Activated B cell treated with CpG ODN at 0.5 μM for 24 hours (primary cell): ENCODE results near the gene CALN1. TPM values are rescaled to one million over a fixed set of nuclear protein-coding genes. Genes with fewer than 3 reads are reported as not detected.
"Not testable (repeated sequence)": the region's sequence is repeated elsewhere in the genome, so short reads cannot be mapped to it uniquely, and the experiment has no call there.

Experiments
- ATAC-seq: fragments of 200-7000 bp; cut with Tn5 transposase; one replicate; pipeline ENCODE4 v1.10.0; 2021; ENCODE audit warnings: low read depth, mild to moderate bottlenecking, moderate library complexity
- CTCF ChIA-PET: fragments of 350-600 bp; sonication (Branson Sonifier 250); formaldehyde crosslinking; loops from one replicate; lab custom pipeline; 2021; ENCODE audit warnings: antibody characterized with exemption; lab: Charles Lee
- POLR2A ChIA-PET: fragments of 350-600 bp; sonication (Branson Sonifier 250); formaldehyde crosslinking; loops from one replicate; lab custom pipeline; 2021; ENCODE audit warnings: antibody characterized with exemption; lab: Charles Lee
- DNase-seq: peaks from one replicate; pipeline ENCODE4 v3.0.0; 2022
- H3K27ac Mint-ChIP-seq: one replicate; pipeline ENCODE4 v1.8.0; 2020; ENCODE audit warnings: mixed read lengths
- H3K27me3 Mint-ChIP-seq: one replicate; pipeline ENCODE4 v1.8.0; 2021; ENCODE audit warnings: mixed read lengths
- H3K36me3 Mint-ChIP-seq: one replicate; pipeline ENCODE4 v1.8.0; 2021; ENCODE audit warnings: low read depth, mixed read lengths
- H3K4me1 Mint-ChIP-seq: one replicate; pipeline ENCODE4 v1.8.0; 2021; ENCODE audit warnings: mixed read lengths
- H3K4me3 Mint-ChIP-seq: one replicate; pipeline ENCODE4 v1.8.0; 2020; ENCODE audit warnings: mild to moderate bottlenecking, mixed read lengths
- H3K9me3 Mint-ChIP-seq: one replicate; pipeline ENCODE4 v1.8.0; 2020; ENCODE audit warnings: mixed read lengths
- intact Hi-C: fragments of 100-400 bp; cut with micrococcal nuclease; formaldehyde crosslinking; loops from one replicate; pipeline ENCODE4 v1.15.1; 2024
- total RNA-seq: library from RNA; stranded (reverse); gene quantifications from 2 replicates; pipeline ENCODE4 v1.2.3, GENCODE V29; 2022
- TF ChIP-seq, protein P1 (sequence below): fragments of 200-600 bp; IDR thresholded peaks from one replicate; pipeline ENCODE4 v1.8.0; 2022; ENCODE audit warnings: antibody characterized with exemption, mild to moderate bottlenecking

Gene CALN1
- total RNA-seq, 1 donor from 2014 or later = not detected

DNA sequence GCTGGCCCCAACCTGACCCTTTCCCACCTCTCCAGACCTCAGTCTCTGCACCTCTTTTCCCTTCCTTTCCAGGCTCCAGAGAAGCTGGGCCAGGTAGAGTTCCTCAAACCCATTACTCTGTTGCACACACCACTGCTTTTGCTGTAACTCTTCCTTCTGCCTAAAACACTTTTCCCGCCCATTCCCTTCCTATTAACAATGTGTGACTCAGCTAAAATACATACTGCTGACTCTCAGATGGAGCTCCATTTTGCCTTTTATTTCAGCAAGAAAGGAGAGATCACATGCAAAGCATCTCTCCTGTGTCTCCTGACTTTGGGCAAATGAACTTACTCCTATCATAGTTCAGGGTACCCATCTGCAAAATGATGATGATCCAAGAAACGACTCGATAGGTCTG, 201.0 kb downstream of the CALN1 start:
- Mint-ChIP-seq H3K27me3 (no peaks in the 10 kb centered on the region), H3K36me3 (no peaks in the 10 kb centered on the region), H3K4me1 (no peaks in the 10 kb centered on the region), H3K4me3 (no peak overlapping the region), H3K27ac (no peak overlapping the region), H3K9me3 (no peaks in the 10 kb centered on the region)
- TF ChIP-seq, protein P1, sequence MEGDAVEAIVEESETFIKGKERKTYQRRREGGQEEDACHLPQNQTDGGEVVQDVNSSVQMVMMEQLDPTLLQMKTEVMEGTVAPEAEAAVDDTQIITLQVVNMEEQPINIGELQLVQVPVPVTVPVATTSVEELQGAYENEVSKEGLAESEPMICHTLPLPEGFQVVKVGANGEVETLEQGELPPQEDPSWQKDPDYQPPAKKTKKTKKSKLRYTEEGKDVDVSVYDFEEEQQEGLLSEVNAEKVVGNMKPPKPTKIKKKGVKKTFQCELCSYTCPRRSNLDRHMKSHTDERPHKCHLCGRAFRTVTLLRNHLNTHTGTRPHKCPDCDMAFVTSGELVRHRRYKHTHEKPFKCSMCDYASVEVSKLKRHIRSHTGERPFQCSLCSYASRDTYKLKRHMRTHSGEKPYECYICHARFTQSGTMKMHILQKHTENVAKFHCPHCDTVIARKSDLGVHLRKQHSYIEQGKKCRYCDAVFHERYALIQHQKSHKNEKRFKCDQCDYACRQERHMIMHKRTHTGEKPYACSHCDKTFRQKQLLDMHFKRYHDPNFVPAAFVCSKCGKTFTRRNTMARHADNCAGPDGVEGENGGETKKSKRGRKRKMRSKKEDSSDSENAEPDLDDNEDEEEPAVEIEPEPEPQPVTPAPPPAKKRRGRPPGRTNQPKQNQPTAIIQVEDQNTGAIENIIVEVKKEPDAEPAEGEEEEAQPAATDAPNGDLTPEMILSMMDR = no peak
- DNase-seq (no peak), ATAC-seq (no peak)
- POLR2A ChIA-PET = no interaction called here
- intact Hi-C loops = no loop called here
- CTCF ChIA-PET = no interaction called here

DNA sequence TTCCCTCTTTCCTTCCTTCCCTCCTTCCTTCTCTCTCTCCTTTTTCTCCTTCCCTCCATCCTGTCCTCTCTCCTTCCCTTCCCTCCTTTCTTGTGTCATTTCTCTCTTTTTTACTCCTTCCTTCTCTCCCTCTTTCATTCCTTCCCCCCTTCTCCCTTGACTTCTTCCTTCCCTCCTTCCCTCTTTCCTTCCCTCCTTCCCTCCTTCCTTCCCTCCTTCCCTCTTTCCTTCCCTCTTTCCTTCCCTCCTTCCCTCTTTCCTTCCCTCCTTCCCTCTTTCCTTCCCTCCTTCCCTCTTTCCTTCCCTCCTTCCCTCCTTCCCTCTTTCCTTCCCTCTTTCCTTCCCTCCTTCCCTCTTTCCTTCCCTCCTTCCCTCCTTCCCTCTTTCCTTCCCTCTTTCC, 203.1 kb downstream of the CALN1 start:
- H3K9me3 Mint-ChIP-seq, H3K4me1 Mint-ChIP-seq, H3K4me3 Mint-ChIP-seq, DNase-seq, intact Hi-C loops, ATAC-seq, H3K36me3 Mint-ChIP-seq, POLR2A ChIA-PET, CTCF ChIA-PET, H3K27me3 Mint-ChIP-seq, H3K27ac Mint-ChIP-seq: not testable (repeated sequence)

DNA sequence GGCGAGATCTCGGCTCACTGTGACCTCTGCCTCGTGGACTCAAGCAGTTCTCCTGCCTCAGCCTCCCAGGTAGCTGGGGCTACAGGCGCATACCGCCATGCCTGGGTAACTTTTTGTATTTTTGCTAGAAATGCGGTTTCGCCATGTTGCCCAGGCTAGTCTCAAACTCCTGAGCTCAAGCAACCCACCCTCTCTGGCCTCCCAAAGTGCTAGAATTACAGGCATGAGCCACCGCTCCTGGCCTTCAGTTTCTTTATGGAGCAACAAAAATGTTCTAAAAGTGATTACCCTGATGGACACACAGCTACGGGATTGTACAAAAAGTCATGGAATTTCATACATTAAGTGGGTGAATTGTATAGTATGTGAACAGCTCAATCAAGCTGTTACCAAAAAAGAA, 216.0 kb downstream of the CALN1 start:
- Mint-ChIP-seq H3K27me3 (no peaks in the 10 kb centered on the region), H3K27ac (no peak overlapping the region), H3K4me3 (no peak overlapping the region), H3K36me3 (no peaks in the 10 kb centered on the region), H3K4me1 (no peaks in the 10 kb centered on the region), H3K9me3 (peaks cover 2% of the 10 kb centered on the region)
- intact Hi-C loops = no loop called here
- ChIA-PET CTCF (no interaction called here), POLR2A (no interaction called here)
- no peak for DNase-seq
- no peak for ATAC-seq
- TF ChIP-seq, protein P1 = no peak

DNA sequence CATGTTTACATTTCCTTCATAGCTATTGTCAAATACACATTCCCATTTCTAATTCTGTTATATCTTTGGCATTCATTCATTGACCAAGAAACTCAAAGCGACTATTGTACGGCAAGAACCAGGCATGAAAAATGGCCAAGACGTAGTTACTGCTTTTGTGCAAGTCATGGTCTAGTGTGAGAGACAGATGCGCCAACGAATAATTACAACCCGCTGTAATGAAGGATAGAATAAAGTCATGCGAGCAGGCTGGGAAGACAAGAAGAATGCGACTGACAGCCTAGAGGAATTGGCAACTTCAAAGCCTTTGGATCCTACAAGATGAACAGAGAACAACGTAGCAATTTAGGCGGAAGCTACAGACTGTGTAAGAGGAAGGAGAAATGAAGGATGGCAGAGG, 221.2 kb downstream of the CALN1 start:
- POLR2A ChIA-PET = no interaction called here
- DNase-seq (no peak), ATAC-seq (no peak)
- CTCF ChIA-PET = no interaction called here
- Mint-ChIP-seq H3K4me3 (no peak overlapping the region), H3K9me3 (peaks cover 7% of the 10 kb centered on the region), H3K36me3 (no peaks in the 10 kb centered on the region), H3K27ac (no peak overlapping the region), H3K4me1 (no peaks in the 10 kb centered on the region), H3K27me3 (no peaks in the 10 kb centered on the region)
- TF ChIP-seq, protein P1 = no peak
- intact Hi-C loops = no loop called here

DNA sequence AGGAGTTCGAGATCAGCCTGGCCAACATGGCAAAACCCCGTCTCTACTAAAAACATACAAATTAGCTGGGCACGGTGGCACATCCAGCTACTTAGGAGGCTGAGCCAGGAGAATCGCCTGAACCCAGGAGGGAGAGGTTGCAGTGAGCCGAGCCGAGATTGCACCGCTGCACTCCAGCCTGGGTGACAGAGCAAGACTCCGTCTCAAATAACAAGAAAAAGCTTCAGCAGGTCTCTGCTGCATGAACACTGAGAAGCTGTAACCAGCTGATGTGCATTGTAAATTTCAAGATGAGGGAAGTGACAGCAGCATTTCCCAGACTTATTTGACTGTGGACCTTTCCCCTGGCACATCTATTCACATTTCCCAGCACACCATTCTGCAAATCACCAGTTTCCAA, 222.0 kb downstream of the CALN1 start:
- intact Hi-C loops = no loop called here
- DNase-seq (no peak), ATAC-seq (no peak)
- no peak overlapping the region for H3K27ac Mint-ChIP-seq
- no peaks in the 10 kb centered on the region for H3K36me3 Mint-ChIP-seq
- peaks cover 5% of the 10 kb centered on the region for H3K9me3 Mint-ChIP-seq
- no peaks in the 10 kb centered on the region for H3K27me3 Mint-ChIP-seq
- no peaks in the 10 kb centered on the region for H3K4me1 Mint-ChIP-seq
- CTCF ChIA-PET = no interaction called here
- POLR2A ChIA-PET = no interaction called here
- H3K4me3 Mint-ChIP-seq = no peak overlapping the region
- TF ChIP-seq, protein P1 = no peak

DNA sequence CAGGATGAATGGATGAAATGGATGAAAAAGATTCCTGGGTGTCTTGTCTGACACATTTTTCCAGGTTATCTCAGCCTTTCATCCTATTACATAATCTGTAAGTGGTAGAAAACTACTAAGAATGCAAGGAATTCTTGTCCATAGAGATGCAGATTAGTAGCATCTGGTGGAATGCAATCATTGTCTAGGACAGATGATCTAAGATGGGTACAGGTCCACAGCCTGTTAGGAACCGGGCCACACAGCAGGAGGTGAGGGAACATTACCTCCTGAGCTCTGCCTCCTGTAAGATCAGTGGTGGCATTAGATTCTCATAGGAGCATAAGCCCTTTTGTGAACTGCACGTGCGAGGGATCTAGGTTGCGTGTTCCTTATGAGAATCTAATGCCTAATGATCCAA, 225.0 kb downstream of the CALN1 start:
- TF ChIP-seq, protein P1 = no peak
- Mint-ChIP-seq H3K4me1 (no peaks in the 10 kb centered on the region), H3K9me3 (peaks cover 5% of the 10 kb centered on the region), H3K4me3 (no peak overlapping the region), H3K27ac (no peak overlapping the region), H3K36me3 (no peaks in the 10 kb centered on the region), H3K27me3 (no peaks in the 10 kb centered on the region)
- POLR2A ChIA-PET = no interaction called here
- CTCF ChIA-PET = no interaction called here
- no peak for ATAC-seq
- DNase-seq = no peak
- intact Hi-C loops = no loop called here
